Mammary epithelial cell (primary cell): ENCODE results near the gene EEF1A1.

Experiments
- EZH2 ChIP-seq: IDR thresholded peaks from 2 replicates; pipeline ENCODE4 v1.6.1; 2012; ENCODE audit warnings: low read length, inconsistent platforms, borderline replicate concordance
- TF ChIP-seq, protein P1 (sequence below), 2 donors: IDR thresholded peaks in 1 of 2; conservative IDR thresholded peaks in 1 of 2; 2 replicates each; pipeline ENCODE4 v1.5.1; 2011 to 2012; ENCODE audit warnings: inconsistent platforms in 2 of 2, low read length in 2 of 2, mild to moderate bottlenecking in 2 of 2, control low read depth in 1 of 2, low read depth in 1 of 2; ENCODE audit not compliant: insufficient read depth in 1 of 2; ENCODE audit errors: extremely low read depth in 1 of 2

DNA sequence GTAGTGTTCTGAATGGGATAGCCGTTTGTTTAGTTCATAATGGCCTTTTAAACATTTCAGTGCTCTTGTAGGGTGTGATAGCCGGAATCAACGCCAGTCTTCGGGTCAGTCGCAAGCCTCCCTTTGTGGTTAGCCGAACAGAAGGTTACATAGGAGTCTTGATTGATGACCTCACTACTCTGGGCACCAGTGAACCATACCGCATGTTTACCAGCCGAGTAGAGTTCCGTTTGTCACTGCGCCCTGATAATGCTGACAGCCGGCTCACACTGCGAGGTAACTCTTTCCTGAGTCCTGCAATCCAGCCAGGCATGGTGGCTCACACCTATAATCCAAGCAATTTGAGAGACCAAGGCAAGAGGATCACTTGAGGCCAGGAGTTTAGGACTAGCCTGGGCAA, 38.9 kb downstream of the EEF1A1 start:
- TF ChIP-seq, protein P1, sequence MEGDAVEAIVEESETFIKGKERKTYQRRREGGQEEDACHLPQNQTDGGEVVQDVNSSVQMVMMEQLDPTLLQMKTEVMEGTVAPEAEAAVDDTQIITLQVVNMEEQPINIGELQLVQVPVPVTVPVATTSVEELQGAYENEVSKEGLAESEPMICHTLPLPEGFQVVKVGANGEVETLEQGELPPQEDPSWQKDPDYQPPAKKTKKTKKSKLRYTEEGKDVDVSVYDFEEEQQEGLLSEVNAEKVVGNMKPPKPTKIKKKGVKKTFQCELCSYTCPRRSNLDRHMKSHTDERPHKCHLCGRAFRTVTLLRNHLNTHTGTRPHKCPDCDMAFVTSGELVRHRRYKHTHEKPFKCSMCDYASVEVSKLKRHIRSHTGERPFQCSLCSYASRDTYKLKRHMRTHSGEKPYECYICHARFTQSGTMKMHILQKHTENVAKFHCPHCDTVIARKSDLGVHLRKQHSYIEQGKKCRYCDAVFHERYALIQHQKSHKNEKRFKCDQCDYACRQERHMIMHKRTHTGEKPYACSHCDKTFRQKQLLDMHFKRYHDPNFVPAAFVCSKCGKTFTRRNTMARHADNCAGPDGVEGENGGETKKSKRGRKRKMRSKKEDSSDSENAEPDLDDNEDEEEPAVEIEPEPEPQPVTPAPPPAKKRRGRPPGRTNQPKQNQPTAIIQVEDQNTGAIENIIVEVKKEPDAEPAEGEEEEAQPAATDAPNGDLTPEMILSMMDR (conservative IDR thresholded peaks at IDR 0.05 in 1 of 2, IDR thresholded peaks at IDR 0.05 in 1 of 2; ENCODE audit: extremely low read depth in 1 of 2, insufficient read depth in 1 of 2, low read depth in 1 of 2, low read length in 2 of 2): no peak
- TF ChIP-seq EZH2: no peak
